Sigmoid colon (tissue), 7 donors: ENCODE results near the gene SOX13. TPM values are rescaled to one million over a fixed set of nuclear protein-coding genes. Genes with fewer than 3 reads are reported as not detected.

ENCODE experiments used
- DNase-seq: peaks from one replicate; pipeline ENCODE4 v3.0.0-alpha.2; 2019
- H3K27ac ChIP-seq, 4 donors: fragments of 200-600 bp; sonication (generic); one replicate each; pipeline ENCODE4 v1.5.1; 2016 to 2019; ENCODE audit warnings: mild to moderate bottlenecking in 1 of 4
- H3K27me3 ChIP-seq, 3 donors: fragments of 200-600 bp; sonication (generic); one replicate each; pipeline ENCODE4 v1.5.1; 2019; ENCODE audit warnings: mild to moderate bottlenecking in 1 of 3
- H3K36me3 ChIP-seq, 4 donors: fragments of 200-600 bp; sonication (generic); one replicate each; pipeline ENCODE4 v1.5.1; 2016 to 2019
- H3K4me1 ChIP-seq, 4 donors: fragments of 200-600 bp; sonication (generic); one replicate each; pipeline ENCODE4 v1.5.1; 2017 to 2019
- H3K4me3 ChIP-seq, 4 donors: fragments of 200-600 bp; sonication (generic); one replicate each; pipeline ENCODE4 v1.5.1; 2017 to 2019; ENCODE audit warnings: mild to moderate bottlenecking in 2 of 4, moderate library complexity in 1 of 4
- H3K9me3 ChIP-seq, 4 donors: fragments of 200-600 bp in 3 of 4; sonication (generic) in 3 of 4; one replicate each; pipeline versions ENCODE4 v1.5.1 to v1.6.1; 2013 to 2019
- EP300 ChIP-seq, 4 donors: sonication (generic); formaldehyde crosslinking; IDR thresholded peaks; one replicate each; pipeline ENCODE4 v1.6.1; 2017; ENCODE audit warnings: antibody characterized with exemption in 4 of 4
- POLR2A ChIP-seq, 2 donors: fragments of 450-650 bp; IDR thresholded peaks; one replicate each; pipeline ENCODE4 v1.6.1; 2016; ENCODE audit warnings: antibody characterized with exemption in 2 of 2, mild to moderate bottlenecking in 2 of 2, moderate library complexity in 2 of 2
- POLR2AphosphoS5 ChIP-seq, 4 donors: sonication (generic); formaldehyde crosslinking; IDR thresholded peaks; one replicate each; pipeline ENCODE4 v1.6.1; 2017; ENCODE audit warnings: antibody characterized with exemption in 4 of 4
- WGBS, 2 donors: extraction: QIAGEN DNeasy Blood & Tissue Kit; methylation state at CpG; one replicate each; pipeline ENCODE4 v1.1.7; 2013; 5-methylcytosine and 5-hydroxymethylcytosine counted together
- intact Hi-C: fragments of 100-400 bp; cut with DNase I; formaldehyde crosslinking; loops from one replicate; pipeline ENCODE4 v1.15.1; 2023
- polyA plus RNA-seq, 3 donors: library from polyadenylated mRNA; stranded (reverse); fragments of 200-250 nt; gene quantifications; one replicate each; pipeline ENCODE4 v1.2.3, GENCODE V29; 2013
- total RNA-seq, 4 donors: library from RNA; depleted of rRNA; stranded (reverse); fragments of >200 nt; gene quantifications; one replicate each; pipeline ENCODE4 v1.1.0, GENCODE V29; 2016
- TF ChIP-seq, protein P1 (sequence below), 4 experiments: fragments of 450-650 bp in 3 of 4; fragments of 200-600 bp in 1 of 4; IDR thresholded peaks; one replicate each; pipeline ENCODE4 v1.5.1; 2016 to 2019; ENCODE audit warnings: antibody characterized with exemption in 4 of 4, mild to moderate bottlenecking in 3 of 4, moderate library complexity in 2 of 4
- donor health status: healthy with polysubstance abuse.
- donor health status: Bipolar disorder and iron deficiency.
- donor health status: healthy.

The SOX13 gene
- 10 to 100 TPM; 28.5 to 58.4 (median 30.0) TPM for total RNA-seq
- 10 to 100 TPM in 1 of 3 donors, 1 to 10 TPM in 2; 9.6 to 15.5 (median 9.7) TPM for polyA plus RNA-seq

GRCh38 chr1:204072931-204073836 is at the start of gene SOX13:
SOX13 (plus strand) TSS chr1:204073115; CDS start chr1:204112916, 39,801 bp downstream.
- no peaks in the 10 kb centered on the region for H3K36me3 ChIP-seq
- no peaks in the 10 kb centered on the region for H3K9me3 ChIP-seq
- intact Hi-C loops, result loop anchor here (1.0 to 2.0 kb wide), 2 partner anchors 55 to 202 kb away; no protein-coding TSS in a partner anchor
- peak within 1 kb of the TSS; percentile 83 to 96 (median 94) for H3K27ac ChIP-seq
- H3K27me3 ChIP-seq, result no peaks in the 10 kb centered on the region
- TF ChIP-seq, protein P1, sequence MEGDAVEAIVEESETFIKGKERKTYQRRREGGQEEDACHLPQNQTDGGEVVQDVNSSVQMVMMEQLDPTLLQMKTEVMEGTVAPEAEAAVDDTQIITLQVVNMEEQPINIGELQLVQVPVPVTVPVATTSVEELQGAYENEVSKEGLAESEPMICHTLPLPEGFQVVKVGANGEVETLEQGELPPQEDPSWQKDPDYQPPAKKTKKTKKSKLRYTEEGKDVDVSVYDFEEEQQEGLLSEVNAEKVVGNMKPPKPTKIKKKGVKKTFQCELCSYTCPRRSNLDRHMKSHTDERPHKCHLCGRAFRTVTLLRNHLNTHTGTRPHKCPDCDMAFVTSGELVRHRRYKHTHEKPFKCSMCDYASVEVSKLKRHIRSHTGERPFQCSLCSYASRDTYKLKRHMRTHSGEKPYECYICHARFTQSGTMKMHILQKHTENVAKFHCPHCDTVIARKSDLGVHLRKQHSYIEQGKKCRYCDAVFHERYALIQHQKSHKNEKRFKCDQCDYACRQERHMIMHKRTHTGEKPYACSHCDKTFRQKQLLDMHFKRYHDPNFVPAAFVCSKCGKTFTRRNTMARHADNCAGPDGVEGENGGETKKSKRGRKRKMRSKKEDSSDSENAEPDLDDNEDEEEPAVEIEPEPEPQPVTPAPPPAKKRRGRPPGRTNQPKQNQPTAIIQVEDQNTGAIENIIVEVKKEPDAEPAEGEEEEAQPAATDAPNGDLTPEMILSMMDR (IDR thresholded peaks at IDR 0.05), result no peak
- peak; percentile 99 for TF ChIP-seq POLR2AphosphoS5 (IDR thresholded peaks at IDR 0.05)
- TF ChIP-seq EP300 (IDR thresholded peaks at IDR 0.05), result no peak
- peak; percentile 96 for TF ChIP-seq POLR2A (IDR thresholded peaks at IDR 0.05)
- peak within 1 kb of the TSS; percentile 81 to 92 (median 86) for H3K4me3 ChIP-seq
- 1% methylated on average over 89 of the region's 89 CpGs for WGBS, 2 donors
- peak; percentile 97 for DNase-seq
- peaks cover 0 to 34% (median 31%) of the 10 kb centered on the region in 4 donors for H3K4me1 ChIP-seq

DNA sequence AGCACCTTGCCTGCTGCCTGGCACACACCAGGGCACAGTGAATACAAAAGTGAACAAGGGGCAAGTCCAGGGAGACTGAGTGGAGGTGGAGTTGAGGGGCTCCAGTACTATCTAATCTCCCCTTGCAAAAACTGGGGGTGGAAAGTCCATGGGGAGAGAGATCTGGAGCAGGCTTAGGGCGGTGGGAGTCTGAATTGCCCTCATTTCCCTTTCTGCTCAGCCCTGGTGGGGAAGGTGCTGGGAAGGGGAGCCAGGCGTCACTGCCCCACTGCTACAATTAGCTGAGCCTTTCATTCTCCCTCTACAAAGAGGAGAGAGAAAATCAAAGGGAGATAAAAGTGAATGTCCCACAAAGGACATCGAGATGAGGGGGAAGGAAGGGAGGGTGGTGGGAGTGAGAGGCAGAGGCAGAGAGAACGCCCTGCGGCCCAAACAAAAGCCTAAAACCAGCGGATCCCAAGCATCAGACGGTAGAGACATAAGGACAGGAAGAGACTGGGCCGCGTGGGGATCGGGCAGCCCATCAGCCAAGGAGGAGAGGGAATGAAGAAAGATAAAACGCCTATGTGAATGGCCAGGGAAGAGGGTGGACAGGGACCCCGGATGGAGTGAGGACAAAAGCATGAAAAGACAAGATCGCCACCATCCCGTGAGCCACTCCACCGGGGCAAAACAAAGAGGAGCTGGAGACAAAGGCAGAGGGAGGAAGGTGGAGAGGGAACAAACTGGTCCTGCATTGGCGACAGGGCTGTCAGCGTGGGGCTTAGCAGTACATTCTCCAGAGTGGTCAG is 46.8 kb upstream of the SOX13 start:
- Histone ChIP-seq H3K36me3 (no peaks in the 10 kb centered on the region), H3K9me3 (no peaks in the 10 kb centered on the region), H3K4me3 (no peak overlapping the region), H3K4me1 (no peaks in the 10 kb centered on the region), H3K27ac (no peak overlapping the region), H3K27me3 (peaks cover 0 to 9% (median 0%) of the 10 kb centered on the region in 3 donors)
- TF ChIP-seq POLR2A (IDR thresholded peaks at IDR 0.05) (no peak), EP300 (IDR thresholded peaks at IDR 0.05) (no peak), POLR2AphosphoS5 (IDR thresholded peaks at IDR 0.05) (no peak)
- TF ChIP-seq, protein P1 (IDR thresholded peaks at IDR 0.05), result no peak
- WGBS, 2 donors, result 62 to 79% methylated on average over 17 of the region's 17 CpGs
- DNase-seq, result no peak
- intact Hi-C loops, result no loop called here

- Histone ChIP-seq H3K36me3 (no peaks in the 10 kb centered on the region), H3K4me3 (no peak overlapping the region), H3K27me3 (peaks cover 0 to 9% (median 0%) of the 10 kb centered on the region in 3 donors), H3K4me1 (peaks cover 0 to 2% (median 0%) of the 10 kb centered on the region in 4 donors), H3K9me3 (no peaks in the 10 kb centered on the region), H3K27ac (no peak overlapping the region)
- DNase-seq, result no peak
- intact Hi-C loops, result no loop called here
- 20 to 60% methylated on average over 3 of the region's 3 CpGs for WGBS, 2 donors
- no peak for TF ChIP-seq POLR2AphosphoS5 (IDR thresholded peaks at IDR 0.05)
- TF ChIP-seq, protein P1 (IDR thresholded peaks at IDR 0.05), result no peak
- TF ChIP-seq EP300 (IDR thresholded peaks at IDR 0.05), result no peak
- TF ChIP-seq POLR2A (IDR thresholded peaks at IDR 0.05), result no peak
These were observed 45.5 kb upstream of the SOX13 start for GRCh38 chr1:204027446-204027845.

GRCh38 chr1:204029016-204029415 is 43.9 kb upstream of the SOX13 start:
- DNase-seq, result no peak
- H3K4me3 ChIP-seq, result no peak overlapping the region
- H3K36me3 ChIP-seq, result no peaks in the 10 kb centered on the region
- 86 to 90% methylated on average over 11 of the region's 11 CpGs for WGBS, 2 donors
- no peak overlapping the region for H3K27ac ChIP-seq
- intact Hi-C loops, result no loop called here
- H3K27me3 ChIP-seq, result peaks cover 0 to 9% (median 0%) of the 10 kb centered on the region in 3 donors
- no peak for TF ChIP-seq POLR2AphosphoS5 (IDR thresholded peaks at IDR 0.05)
- TF ChIP-seq POLR2A (IDR thresholded peaks at IDR 0.05), result no peak
- no peak for TF ChIP-seq EP300 (IDR thresholded peaks at IDR 0.05)
- TF ChIP-seq, protein P1 (IDR thresholded peaks at IDR 0.05), result no peak
- H3K9me3 ChIP-seq, result no peaks in the 10 kb centered on the region
- H3K4me1 ChIP-seq, result peaks cover 0 to 9% (median 3%) of the 10 kb centered on the region in 4 donors
